Calu3 (cell line): ENCODE data around the gene ZNF284. TPM values are rescaled to one million over a fixed set of nuclear protein-coding genes. Genes with fewer than 3 reads are reported as not detected.

Experiments used
- BruUV-seq: library from RNA; stranded (reverse); fragments of 400-500 nt; replicated peaks from 2 replicates; lab custom pipeline; 2021; lab: Mats Ljungman, UMichigan
- CTCF ChIA-PET: fragments of 300-600 bp; sonication (Branson Sonifier 250); formaldehyde crosslinking; loops from one replicate; lab custom pipeline; 2022; ENCODE audit warnings: antibody characterized with exemption; lab: Charles Lee
- DNase-seq: peaks from one replicate; pipeline ENCODE4 v3.0.0; 2022
- H3K27ac Mint-ChIP-seq: one replicate; pipeline ENCODE4 v1.8.0; 2022; ENCODE audit warnings: mixed read lengths; ENCODE audit not compliant: unreplicated experiment
- H3K27me3 Mint-ChIP-seq: one replicate; pipeline ENCODE4 v1.8.0; 2022; ENCODE audit warnings: mixed read lengths; ENCODE audit not compliant: unreplicated experiment
- H3K36me3 Mint-ChIP-seq: one replicate; pipeline ENCODE4 v1.8.0; 2022; ENCODE audit warnings: mild to moderate bottlenecking, moderate library complexity, mixed read lengths; ENCODE audit not compliant: insufficient read depth, unreplicated experiment
- H3K4me1 Mint-ChIP-seq: one replicate; pipeline ENCODE4 v1.8.0; 2022; ENCODE audit warnings: mild to moderate bottlenecking, low read depth, mixed read lengths; ENCODE audit not compliant: unreplicated experiment
- H3K4me3 Mint-ChIP-seq: one replicate; pipeline ENCODE4 v1.8.0; 2022; ENCODE audit warnings: mild to moderate bottlenecking, low read depth, moderate library complexity, mixed read lengths; ENCODE audit not compliant: unreplicated experiment
- H3K9me3 Mint-ChIP-seq: one replicate; pipeline ENCODE4 v1.8.0; 2022; ENCODE audit warnings: low read depth, mixed read lengths; ENCODE audit not compliant: unreplicated experiment
- intact Hi-C: fragments of 100-400 bp; cut with micrococcal nuclease; formaldehyde crosslinking; loops from one replicate; pipeline ENCODE4 v1.10.0; 2022; ENCODE audit not compliant: unreplicated experiment
- total RNA-seq: library from RNA; stranded (reverse); gene quantifications from 2 replicates; pipeline ENCODE4 v1.2.3, GENCODE V29; 2022
- TF ChIP-seq, protein P1 (sequence below): fragments of 200-600 bp; IDR thresholded peaks from one replicate; pipeline ENCODE4 v1.8.0; 2022; ENCODE audit warnings: antibody characterized with exemption; ENCODE audit not compliant: unreplicated experiment

The ZNF284 gene
- total RNA-seq, 1 experiment from 2014 or later = 5.6 TPM

DNA sequence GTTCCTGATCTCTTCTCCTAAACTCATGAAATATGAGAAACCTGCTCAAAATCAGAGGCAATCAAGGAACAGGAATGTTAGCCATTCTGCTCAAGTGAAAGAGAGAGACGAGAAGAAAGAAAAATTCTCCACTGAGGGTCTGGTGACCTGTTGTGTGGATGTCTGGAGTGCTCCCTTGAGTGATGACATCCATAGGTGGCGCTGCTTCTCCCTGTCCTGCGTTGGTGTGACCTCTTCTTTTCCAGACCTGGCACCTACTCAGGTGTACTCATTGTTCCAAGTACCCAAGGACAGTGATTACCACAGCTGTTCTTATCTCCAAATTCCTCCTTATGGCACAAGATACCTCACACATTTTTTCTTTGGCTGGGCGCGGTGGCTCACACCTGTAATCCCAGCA lies 16.1 kb upstream of the ZNF284 start:
- intact Hi-C loops = no loop called here
- no peak overlapping the region for H3K27ac Mint-ChIP-seq
- no peak for DNase-seq
- CTCF ChIA-PET = interaction anchor here (0.7 kb wide), 1 partner anchor 119 kb away, joined by 5 read pairs; no protein-coding TSS in a partner anchor
- H3K9me3 Mint-ChIP-seq = peaks cover under 1% of the 10 kb centered on the region
- no TSS peak for BruUV-seq
- no peaks in the 10 kb centered on the region for H3K27me3 Mint-ChIP-seq
- H3K36me3 Mint-ChIP-seq = peaks cover 15% of the 10 kb centered on the region
- peaks cover 18% of the 10 kb centered on the region for H3K4me1 Mint-ChIP-seq
- TF ChIP-seq, protein P1, sequence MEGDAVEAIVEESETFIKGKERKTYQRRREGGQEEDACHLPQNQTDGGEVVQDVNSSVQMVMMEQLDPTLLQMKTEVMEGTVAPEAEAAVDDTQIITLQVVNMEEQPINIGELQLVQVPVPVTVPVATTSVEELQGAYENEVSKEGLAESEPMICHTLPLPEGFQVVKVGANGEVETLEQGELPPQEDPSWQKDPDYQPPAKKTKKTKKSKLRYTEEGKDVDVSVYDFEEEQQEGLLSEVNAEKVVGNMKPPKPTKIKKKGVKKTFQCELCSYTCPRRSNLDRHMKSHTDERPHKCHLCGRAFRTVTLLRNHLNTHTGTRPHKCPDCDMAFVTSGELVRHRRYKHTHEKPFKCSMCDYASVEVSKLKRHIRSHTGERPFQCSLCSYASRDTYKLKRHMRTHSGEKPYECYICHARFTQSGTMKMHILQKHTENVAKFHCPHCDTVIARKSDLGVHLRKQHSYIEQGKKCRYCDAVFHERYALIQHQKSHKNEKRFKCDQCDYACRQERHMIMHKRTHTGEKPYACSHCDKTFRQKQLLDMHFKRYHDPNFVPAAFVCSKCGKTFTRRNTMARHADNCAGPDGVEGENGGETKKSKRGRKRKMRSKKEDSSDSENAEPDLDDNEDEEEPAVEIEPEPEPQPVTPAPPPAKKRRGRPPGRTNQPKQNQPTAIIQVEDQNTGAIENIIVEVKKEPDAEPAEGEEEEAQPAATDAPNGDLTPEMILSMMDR = no peak
- no peak overlapping the region for H3K4me3 Mint-ChIP-seq

GRCh38 chr19:44059229-44059628 lies 12.7 kb upstream of the ZNF284 start:
- no TSS peak for BruUV-seq
- TF ChIP-seq, protein P1 = no peak
- H3K36me3 Mint-ChIP-seq = peaks cover 7% of the 10 kb centered on the region
- CTCF ChIA-PET = interaction anchor here (0.5 kb wide), 1 partner anchor 157 kb away, joined by 3 read pairs; no protein-coding TSS in a partner anchor
- intact Hi-C loops = no loop called here
- peaks cover 6% of the 10 kb centered on the region for H3K9me3 Mint-ChIP-seq
- no peaks in the 10 kb centered on the region for H3K27me3 Mint-ChIP-seq
- no peak for DNase-seq
- H3K27ac Mint-ChIP-seq = no peak overlapping the region
- H3K4me1 Mint-ChIP-seq = no peaks in the 10 kb centered on the region
- H3K4me3 Mint-ChIP-seq = no peak overlapping the region

DNA sequence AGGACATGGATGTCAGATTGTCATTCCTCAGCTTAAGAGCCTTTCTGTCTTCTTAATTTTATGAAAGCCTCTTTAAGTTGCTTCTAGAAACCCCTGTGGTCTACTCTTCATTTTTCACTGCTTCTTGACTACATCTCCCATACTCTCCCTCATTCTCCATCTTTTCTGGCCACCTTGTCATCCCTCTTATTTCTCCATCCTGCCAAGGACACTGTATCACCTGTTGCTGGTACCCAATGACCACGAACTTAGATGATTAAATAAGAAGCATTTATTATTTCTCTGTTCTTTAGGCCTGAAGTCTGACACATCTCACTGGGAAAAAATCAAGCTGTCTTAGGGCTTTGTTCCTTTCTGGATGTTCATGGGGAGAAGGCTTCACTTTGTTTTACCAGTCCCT lies 10.9 kb upstream of the ZNF284 start:
- H3K4me3 Mint-ChIP-seq = no peak overlapping the region
- H3K27me3 Mint-ChIP-seq = no peaks in the 10 kb centered on the region
- TF ChIP-seq, protein P1 = no peak
- peaks cover 6% of the 10 kb centered on the region for H3K9me3 Mint-ChIP-seq
- CTCF ChIA-PET = interaction anchor here (0.6 kb wide), 1 partner anchor 143 kb away, joined by 5 read pairs; no protein-coding TSS in a partner anchor
- H3K4me1 Mint-ChIP-seq = no peaks in the 10 kb centered on the region
- peaks cover 12% of the 10 kb centered on the region for H3K36me3 Mint-ChIP-seq
- BruUV-seq = no TSS peak
- intact Hi-C loops = no loop called here
- no peak for DNase-seq
- H3K27ac Mint-ChIP-seq = no peak overlapping the region

DNA sequence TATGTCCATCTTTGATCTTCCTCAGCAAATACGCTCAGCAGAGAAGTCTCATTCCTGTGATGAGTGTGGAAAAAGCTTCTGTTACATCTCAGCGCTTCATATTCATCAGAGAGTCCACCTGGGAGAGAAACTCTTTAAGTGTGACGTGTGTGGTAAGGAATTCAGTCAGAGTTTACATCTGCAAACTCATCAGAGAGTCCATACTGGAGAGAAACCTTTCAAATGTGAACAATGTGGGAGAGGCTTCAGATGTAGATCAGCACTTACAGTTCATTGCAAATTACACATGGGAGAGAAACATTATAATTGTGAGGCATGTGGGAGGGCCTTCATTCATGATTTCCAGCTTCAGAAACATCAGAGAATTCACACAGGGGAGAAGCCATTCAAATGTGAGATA lies 5.7 kb upstream of the ZNF284 start:
- H3K9me3 Mint-ChIP-seq = peaks cover 20% of the 10 kb centered on the region
- no peaks in the 10 kb centered on the region for H3K27me3 Mint-ChIP-seq
- CTCF ChIA-PET = no interaction called here
- peaks cover 22% of the 10 kb centered on the region for H3K36me3 Mint-ChIP-seq
- H3K4me1 Mint-ChIP-seq = peaks cover 5% of the 10 kb centered on the region
- H3K4me3 Mint-ChIP-seq = no peak overlapping the region
- no peak overlapping the region for H3K27ac Mint-ChIP-seq
- intact Hi-C loops = no loop called here
- DNase-seq = no peak
- TF ChIP-seq, protein P1 = no peak
- BruUV-seq = no TSS peak
